Ovary (tissue), 3 donors: ENCODE data around the gene RAB31.

Experiments
- EP300 ChIP-seq: sonication (generic); formaldehyde crosslinking; IDR thresholded peaks from one replicate; pipeline ENCODE4 v1.6.1; 2017; ENCODE audit warnings: antibody characterized with exemption
- POLR2A ChIP-seq: fragments of 450-650 bp; IDR thresholded peaks from one replicate; pipeline ENCODE4 v1.6.1; 2017; ENCODE audit warnings: antibody characterized with exemption, mild to moderate bottlenecking, moderate library complexity
- TF ChIP-seq, protein P1 (sequence below), 3 donors: fragments of 450-650 bp in 2 of 3; fragments of 200-600 bp in 1 of 3; IDR thresholded peaks; one replicate each; pipeline versions ENCODE4 v1.5.1 to v1.8.0; 2016 to 2022; ENCODE audit warnings: antibody characterized with exemption in 3 of 3, mild to moderate bottlenecking in 1 of 3
- donor health status: DM: no; HTN: no; CAD: no.

DNA sequence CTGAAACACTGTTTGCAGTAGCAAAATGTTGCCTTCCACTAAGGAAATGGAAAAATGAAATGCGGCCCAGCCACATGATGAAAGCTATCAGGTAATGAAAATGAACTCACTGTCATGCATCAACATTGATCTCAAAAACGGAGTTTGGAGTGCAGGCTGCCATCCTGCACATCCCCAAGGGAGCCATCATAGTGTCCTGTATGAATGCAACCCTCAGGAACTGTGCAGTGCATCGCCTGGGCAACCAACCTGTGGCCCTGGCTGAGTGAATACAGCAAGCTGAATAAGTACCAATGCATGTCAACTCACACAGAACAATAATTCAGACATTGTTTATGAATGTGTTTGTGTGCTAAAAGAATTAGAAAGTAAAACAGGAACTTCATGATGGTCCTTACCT is 154.6 kb downstream of the RAB31 start:
- TF ChIP-seq, protein P1, sequence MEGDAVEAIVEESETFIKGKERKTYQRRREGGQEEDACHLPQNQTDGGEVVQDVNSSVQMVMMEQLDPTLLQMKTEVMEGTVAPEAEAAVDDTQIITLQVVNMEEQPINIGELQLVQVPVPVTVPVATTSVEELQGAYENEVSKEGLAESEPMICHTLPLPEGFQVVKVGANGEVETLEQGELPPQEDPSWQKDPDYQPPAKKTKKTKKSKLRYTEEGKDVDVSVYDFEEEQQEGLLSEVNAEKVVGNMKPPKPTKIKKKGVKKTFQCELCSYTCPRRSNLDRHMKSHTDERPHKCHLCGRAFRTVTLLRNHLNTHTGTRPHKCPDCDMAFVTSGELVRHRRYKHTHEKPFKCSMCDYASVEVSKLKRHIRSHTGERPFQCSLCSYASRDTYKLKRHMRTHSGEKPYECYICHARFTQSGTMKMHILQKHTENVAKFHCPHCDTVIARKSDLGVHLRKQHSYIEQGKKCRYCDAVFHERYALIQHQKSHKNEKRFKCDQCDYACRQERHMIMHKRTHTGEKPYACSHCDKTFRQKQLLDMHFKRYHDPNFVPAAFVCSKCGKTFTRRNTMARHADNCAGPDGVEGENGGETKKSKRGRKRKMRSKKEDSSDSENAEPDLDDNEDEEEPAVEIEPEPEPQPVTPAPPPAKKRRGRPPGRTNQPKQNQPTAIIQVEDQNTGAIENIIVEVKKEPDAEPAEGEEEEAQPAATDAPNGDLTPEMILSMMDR (IDR thresholded peaks at IDR 0.05): no peak
- TF ChIP-seq POLR2A (no peak), EP300 (no peak)
